Parathyroid adenoma (tissue), 2 donors: ENCODE results near the gene SPEN.

Source experiments
- H2AFZ ChIP-seq: fragments of 300-600 bp; sonication (generic); one replicate; pipeline ENCODE4 v1.7.0; 2017; ENCODE audit warnings: antibody characterized with exemption, mild to moderate bottlenecking
- H3K27ac ChIP-seq: fragments of 300-600 bp; sonication (generic); one replicate; pipeline ENCODE4 v1.7.0; 2017
- H3K27me3 ChIP-seq: fragments of 300-600 bp; sonication (generic); one replicate; pipeline ENCODE4 v1.7.0; 2017; ENCODE audit warnings: low read length; ENCODE audit not compliant: control insufficient read depth, insufficient read depth
- H3K36me3 ChIP-seq: fragments of 300-600 bp; sonication (generic); one replicate; pipeline ENCODE4 v1.7.0; 2017; ENCODE audit warnings: low read length; ENCODE audit not compliant: control insufficient read depth, insufficient read depth
- H3K4me1 ChIP-seq: fragments of 300-600 bp; sonication (generic); one replicate; pipeline ENCODE4 v1.7.0; 2017; ENCODE audit warnings: control low read depth
- H3K4me2 ChIP-seq: fragments of 300-600 bp; sonication (generic); one replicate; pipeline ENCODE4 v1.7.0; 2017; ENCODE audit warnings: low read length
- H3K4me3 ChIP-seq: fragments of 300-600 bp; sonication (generic); one replicate; pipeline ENCODE4 v1.7.0; 2017; ENCODE audit warnings: low read depth, low read length
- H3K79me2 ChIP-seq: fragments of 300-600 bp; sonication (generic); one replicate; pipeline ENCODE4 v1.7.0; 2017; ENCODE audit warnings: control low read depth
- H3K9ac ChIP-seq: fragments of 300-600 bp; sonication (generic); one replicate; pipeline ENCODE4 v1.7.0; 2017; ENCODE audit warnings: mild to moderate bottlenecking
- H3K9me3 ChIP-seq: fragments of 300-600 bp; sonication (generic); one replicate; pipeline ENCODE4 v1.7.0; 2017; ENCODE audit warnings: low read length; ENCODE audit not compliant: control insufficient read depth
- TF ChIP-seq, protein P1 (sequence below): fragments of 300-600 bp; sonication (generic); IDR thresholded peaks from one replicate; pipeline ENCODE4 v1.7.0; 2017; ENCODE audit warnings: antibody characterized with exemption, mild to moderate bottlenecking
- donor health status: primary hyperparathyroidism.

Gene SPEN

GRCh38 chr1:15962176-15962575, 114.7 kb downstream of the SPEN start:
- Histone ChIP-seq H3K4me1 (peaks cover 9% of the 10 kb centered on the region), H3K27ac (no peak overlapping the region), H2AFZ (no peak overlapping the region), H3K27me3 (no peaks in the 10 kb centered on the region), H3K4me3 (no peak overlapping the region), H3K4me2 (no peak overlapping the region), H3K9ac (no peak overlapping the region), H3K9me3 (no peaks in the 10 kb centered on the region), H3K79me2 (peaks cover 15% of the 10 kb centered on the region), H3K36me3 (no peaks in the 10 kb centered on the region)
- TF ChIP-seq, protein P1, sequence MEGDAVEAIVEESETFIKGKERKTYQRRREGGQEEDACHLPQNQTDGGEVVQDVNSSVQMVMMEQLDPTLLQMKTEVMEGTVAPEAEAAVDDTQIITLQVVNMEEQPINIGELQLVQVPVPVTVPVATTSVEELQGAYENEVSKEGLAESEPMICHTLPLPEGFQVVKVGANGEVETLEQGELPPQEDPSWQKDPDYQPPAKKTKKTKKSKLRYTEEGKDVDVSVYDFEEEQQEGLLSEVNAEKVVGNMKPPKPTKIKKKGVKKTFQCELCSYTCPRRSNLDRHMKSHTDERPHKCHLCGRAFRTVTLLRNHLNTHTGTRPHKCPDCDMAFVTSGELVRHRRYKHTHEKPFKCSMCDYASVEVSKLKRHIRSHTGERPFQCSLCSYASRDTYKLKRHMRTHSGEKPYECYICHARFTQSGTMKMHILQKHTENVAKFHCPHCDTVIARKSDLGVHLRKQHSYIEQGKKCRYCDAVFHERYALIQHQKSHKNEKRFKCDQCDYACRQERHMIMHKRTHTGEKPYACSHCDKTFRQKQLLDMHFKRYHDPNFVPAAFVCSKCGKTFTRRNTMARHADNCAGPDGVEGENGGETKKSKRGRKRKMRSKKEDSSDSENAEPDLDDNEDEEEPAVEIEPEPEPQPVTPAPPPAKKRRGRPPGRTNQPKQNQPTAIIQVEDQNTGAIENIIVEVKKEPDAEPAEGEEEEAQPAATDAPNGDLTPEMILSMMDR: no peak

DNA sequence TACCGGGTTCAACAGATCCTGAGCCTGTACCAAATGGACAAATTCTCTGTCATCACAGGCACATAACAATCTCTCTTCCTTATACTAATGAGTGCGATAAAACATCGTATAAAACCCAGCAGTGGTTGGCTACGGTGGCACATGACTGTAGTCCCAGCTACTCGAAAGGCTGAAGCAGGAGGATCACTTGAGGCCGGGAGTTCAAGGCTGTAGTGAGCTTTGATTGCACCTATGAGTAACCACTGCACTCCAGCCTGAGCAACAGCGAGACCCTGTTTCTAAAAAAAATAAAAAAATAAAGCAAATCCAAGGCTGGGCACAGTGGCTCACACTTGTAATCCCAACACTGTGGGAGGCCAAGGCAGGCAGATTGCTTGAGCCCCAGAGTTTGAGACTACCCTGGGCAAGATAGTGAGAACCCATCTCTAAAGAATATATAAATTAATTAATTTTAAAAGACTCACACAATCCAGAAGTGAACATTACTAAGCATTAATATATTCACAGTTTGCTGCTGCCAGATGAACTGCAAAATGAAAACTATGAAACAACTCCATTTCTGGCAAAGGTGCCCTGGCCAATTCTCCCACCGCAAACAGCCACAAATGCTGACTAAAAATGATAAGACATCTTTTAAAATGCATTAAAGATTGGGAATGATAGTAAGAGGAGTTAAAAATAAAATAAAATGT, 115.3 kb downstream of the SPEN start:
- TF ChIP-seq, protein P1: no peak
- Histone ChIP-seq H3K36me3 (no peaks in the 10 kb centered on the region), H3K27me3 (no peaks in the 10 kb centered on the region), H3K27ac (no peak overlapping the region), H2AFZ (no peak overlapping the region), H3K9me3 (no peaks in the 10 kb centered on the region), H3K79me2 (peaks cover 15% of the 10 kb centered on the region), H3K4me3 (no peak overlapping the region), H3K9ac (no peak overlapping the region), H3K4me2 (no peak overlapping the region), H3K4me1 (peaks cover 7% of the 10 kb centered on the region)

DNA sequence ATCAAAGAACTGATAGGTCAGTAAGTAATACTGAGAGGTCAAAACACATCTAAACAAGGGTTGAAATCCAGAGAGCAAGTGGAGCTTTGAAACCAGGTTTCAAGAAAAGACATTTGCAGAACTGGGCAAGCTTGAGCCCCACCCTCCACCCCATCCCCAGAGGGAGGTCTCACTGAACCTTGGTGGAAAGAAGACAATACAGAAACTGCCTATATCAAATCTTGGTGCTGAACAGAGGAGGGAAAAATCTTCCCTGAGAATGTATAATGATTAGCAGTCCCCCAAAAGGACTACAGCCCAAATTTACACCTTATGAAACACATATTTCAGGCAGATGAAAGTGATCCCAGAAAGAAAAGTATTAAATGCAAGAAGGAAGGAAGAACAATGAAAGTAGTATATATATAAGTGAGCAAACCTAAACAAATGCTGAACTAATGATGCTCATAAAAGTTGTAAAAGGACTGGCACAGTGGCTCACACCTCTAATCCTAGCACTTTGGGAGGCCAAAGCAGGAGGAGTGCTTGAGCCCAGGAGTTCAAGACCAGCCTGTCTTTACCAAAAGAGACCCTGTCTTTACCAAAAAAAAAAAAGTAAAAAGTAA, 116.0 kb downstream of the SPEN start:
- H3K27ac ChIP-seq: no peak overlapping the region
- no peak overlapping the region for H3K4me2 ChIP-seq
- H2AFZ ChIP-seq: no peak overlapping the region
- H3K4me3 ChIP-seq: no peak overlapping the region
- TF ChIP-seq, protein P1: no peak
- H3K9me3 ChIP-seq: no peaks in the 10 kb centered on the region
- H3K79me2 ChIP-seq: peaks cover 19% of the 10 kb centered on the region
- no peak overlapping the region for H3K9ac ChIP-seq
- H3K36me3 ChIP-seq: no peaks in the 10 kb centered on the region
- H3K27me3 ChIP-seq: no peaks in the 10 kb centered on the region
- peaks cover 3% of the 10 kb centered on the region for H3K4me1 ChIP-seq

GRCh38 chr1:15963968-15964648, 116.6 kb downstream of the SPEN start:
- Histone ChIP-seq H3K4me2 (no peak overlapping the region), H3K27me3 (no peaks in the 10 kb centered on the region), H2AFZ (no peak overlapping the region), H3K36me3 (no peaks in the 10 kb centered on the region), H3K27ac (no peak overlapping the region), H3K4me3 (no peak overlapping the region), H3K4me1 (no peaks in the 10 kb centered on the region), H3K9ac (no peak overlapping the region), H3K79me2 (peaks cover 24% of the 10 kb centered on the region), H3K9me3 (no peaks in the 10 kb centered on the region)
- TF ChIP-seq, protein P1: no peak
